GM12878 (cell line): ENCODE results near the gene ZNF248. TPM values are rescaled to one million over a fixed set of nuclear protein-coding genes. Genes with fewer than 3 reads are reported as not detected.

ENCODE experiments used
- ATAC-seq: fragments of 200-7000 bp; cut with Tn5 transposase; 3 replicates; pipeline ENCODE4 v1.9.1; 2020; ENCODE audit warnings: mild to moderate bottlenecking, moderate library complexity
- BruUV-seq: library from RNA; stranded (reverse); fragments of 400-500 nt; replicated peaks from 2 replicates; lab custom pipeline; 2021; lab: Mats Ljungman, UMichigan
- CTCF ChIA-PET: fragments of 300-600 bp; sonication (Branson Sonifier 250); formaldehyde crosslinking; extraction: SDS; loops from one replicate; lab custom pipeline; 2021; ENCODE audit warnings: inconsistent platforms; lab: Yijun Ruan, JAX
- POLR2A ChIA-PET: fragments of 350-600 bp; formaldehyde crosslinking; extraction: SDS; loops from one replicate; lab custom pipeline; 2021; ENCODE audit warnings: inconsistent platforms; lab: Charles Lee
- RAD21 ChIA-PET: fragments of 300-600 bp; sonication (Branson Sonifier 250); formaldehyde crosslinking; loops from one replicate; lab custom pipeline; 2023; ENCODE audit warnings: antibody characterized with exemption; ENCODE audit not compliant: unreplicated experiment; lab: Charles Lee
- SMC1A ChIA-PET: fragments of 300-600 bp; sonication (Branson Sonifier 250); formaldehyde crosslinking; loops from one replicate; lab custom pipeline; 2023; ENCODE audit not compliant: unreplicated experiment, uncharacterized antibody; lab: Charles Lee
- DNase-seq: peaks from one replicate; pipeline ENCODE4 v3.0.0-alpha.2; 2011; ENCODE audit warnings: low read depth, low spot score
- FAIRE-seq: peaks from 3 replicates; lab custom pipeline; 2011; peaks lifted over from hg19 to GRCh38; lab: Jason Lieb, UNC
- H2AFZ ChIP-seq: 2 replicates; pipeline ENCODE4 v1.6.0; 2011; ENCODE audit warnings: low read depth, low read length, control low read depth; ENCODE audit not compliant: control insufficient read depth
- H3K27ac ChIP-seq: 2 replicates; pipeline ENCODE4 v1.5.1; 2011; ENCODE audit warnings: control low read depth; ENCODE audit not compliant: control insufficient read depth, insufficient read depth
- H3K27me3 ChIP-seq, 2 experiments: replicated peaks in 1 of 2; 2 replicates each; pipeline versions ENCODE4 v1.6.0 to v1.6.1; 2011; ENCODE audit warnings: low read length in 1 of 2; ENCODE audit not compliant: control insufficient read depth in 2 of 2, insufficient read depth in 2 of 2
- H3K36me3 ChIP-seq, 2 experiments: 2 replicates each; pipeline ENCODE4 v1.5.1; 2011; ENCODE audit warnings: low read length in 1 of 2; ENCODE audit not compliant: control insufficient read depth in 2 of 2, insufficient read depth in 2 of 2
- H3K4me1 ChIP-seq: 2 replicates; pipeline ENCODE4 v1.6.1; 2011; ENCODE audit warnings: mild to moderate bottlenecking, low read length, moderate library complexity, mixed read lengths; ENCODE audit not compliant: control insufficient read depth, insufficient read depth
- H3K4me2 ChIP-seq: 2 replicates; pipeline ENCODE4 v1.6.0; 2011; ENCODE audit warnings: control low read depth; ENCODE audit not compliant: control insufficient read depth, insufficient read depth
- H3K4me3 ChIP-seq: fragments of 200-600 bp; sonication (generic); 2 replicates; pipeline ENCODE4 v1.5.1; 2016
- H3K79me2 ChIP-seq: 2 replicates; pipeline ENCODE4 v1.6.0; 2011; ENCODE audit warnings: low read length; ENCODE audit not compliant: control insufficient read depth, insufficient read depth
- H3K9ac ChIP-seq: 2 replicates; pipeline ENCODE4 v1.8.0; 2011; ENCODE audit warnings: low read length, control low read depth, mixed read lengths; ENCODE audit not compliant: control insufficient read depth, insufficient read depth
- H3K9me3 ChIP-seq: replicated peaks from 3 replicates; pipeline ENCODE4 v1.5.1; 2011; ENCODE audit warnings: mild to moderate bottlenecking, low read length; ENCODE audit not compliant: control insufficient read depth, insufficient read depth
- H4K20me1 ChIP-seq: 2 replicates; pipeline ENCODE4 v1.6.0; 2011; ENCODE audit not compliant: control insufficient read depth, insufficient read depth
- ASH2L ChIP-seq: fragments of 300-600, 200-600 bp; sonication (generic); IDR thresholded peaks from 2 replicates; pipeline ENCODE4 v1.6.1; 2017; ENCODE audit warnings: low read depth, mild to moderate bottlenecking, borderline replicate concordance
- ATF7 ChIP-seq: fragments of 450-650 bp; IDR thresholded peaks from 2 replicates; pipeline ENCODE4 v1.6.1; 2016; ENCODE audit warnings: low read depth, mild to moderate bottlenecking
- BHLHE40 ChIP-seq, 2 experiments: fragments of 450-650 bp in 1 of 2; IDR thresholded peaks; 2 replicates each; pipeline ENCODE4 v1.6.1; 2011 to 2017; ENCODE audit warnings: low read depth in 2 of 2, borderline replicate concordance in 1 of 2, improper control_type of control experiment in 1 of 2, low read length in 1 of 2, mild to moderate bottlenecking in 1 of 2
- EP300 ChIP-seq, 2 experiments: fragments of 150-350 bp in 1 of 2; IDR thresholded peaks; 2 replicates each; pipeline ENCODE4 v1.6.1; 2011 to 2012; ENCODE audit warnings: low read depth in 2 of 2, low read length in 2 of 2, borderline replicate concordance in 1 of 2, improper control_type of control experiment in 1 of 2, inconsistent platforms in 1 of 2; ENCODE audit not compliant: control insufficient read depth in 1 of 2
- GABPA ChIP-seq: IDR thresholded peaks from 2 replicates; pipeline ENCODE4 v1.6.1; 2014; ENCODE audit warnings: antibody characterized with exemption, low read depth, mild to moderate bottlenecking, inconsistent platforms
- IKZF2 ChIP-seq, 2 experiments: fragments of 450-650 bp; IDR thresholded peaks; 2 replicates each; pipeline ENCODE4 v1.6.1; 2017; ENCODE audit warnings: mild to moderate bottlenecking in 2 of 2, moderate library complexity in 2 of 2
- JUNB ChIP-seq: IDR thresholded peaks from 2 replicates; pipeline ENCODE4 v1.6.1; 2016; ENCODE audit warnings: antibody characterized with exemption, mild to moderate bottlenecking
- KDM1A ChIP-seq: fragments of 200-600 bp; sonication (generic); IDR thresholded peaks from 2 replicates; pipeline ENCODE4 v1.6.1; 2016; ENCODE audit warnings: borderline replicate concordance
- MEF2A ChIP-seq: IDR thresholded peaks from 2 replicates; pipeline ENCODE4 v1.6.1; 2011; ENCODE audit warnings: low read depth, mild to moderate bottlenecking, low read length, moderate library complexity; ENCODE audit not compliant: insufficient read depth
- MTA3 ChIP-seq: IDR thresholded peaks from 2 replicates; pipeline ENCODE4 v1.6.1; 2012; ENCODE audit warnings: low read length, inconsistent platforms, borderline replicate concordance
- RBBP5 ChIP-seq: fragments of 200-600 bp; sonication (generic); conservative IDR thresholded peaks from 2 replicates; pipeline ENCODE4 v1.6.1; 2016
- SIN3A ChIP-seq: IDR thresholded peaks from 2 replicates; pipeline ENCODE4 v1.6.1; 2012; ENCODE audit warnings: low read depth, low read length, improper control_type of control experiment
- SMAD1 ChIP-seq: fragments of 450-650 bp; IDR thresholded peaks from 2 replicates; pipeline ENCODE4 v1.6.1; 2018; ENCODE audit warnings: mild to moderate bottlenecking, low read depth; ENCODE audit not compliant: partially characterized antibody
- SMARCA5 ChIP-seq: fragments of 450-650 bp; IDR thresholded peaks from 2 replicates; pipeline ENCODE4 v1.6.1; 2017; ENCODE audit warnings: mild to moderate bottlenecking
- ZBED1 ChIP-seq: IDR thresholded peaks from 2 replicates; pipeline ENCODE4 v1.6.1; 2016; ENCODE audit warnings: borderline replicate concordance
- ZNF24 ChIP-seq: fragments of 450-650 bp; IDR thresholded peaks from 2 replicates; pipeline ENCODE4 v1.6.1; 2017; ENCODE audit warnings: antibody characterized with exemption, mild to moderate bottlenecking
- ZZZ3 ChIP-seq: IDR thresholded peaks from 2 replicates; pipeline ENCODE4 v1.6.1; 2011; ENCODE audit warnings: low read depth; ENCODE audit not compliant: control insufficient read depth, insufficient read length
- in situ Hi-C: fragments of 300-500 bp; cut with MboI; formaldehyde crosslinking; loops from 9 replicates; pipeline ENCODE4 v1.14.3; 2018; ENCODE audit warnings: mixed read lengths
- intact Hi-C: fragments of 100-400 bp; cut with micrococcal nuclease; formaldehyde crosslinking; loops from one replicate; pipeline ENCODE4 v1.14.2; 2022; ENCODE audit not compliant: unreplicated experiment
- polyA plus RNA-seq, 11 experiments: library from polyadenylated mRNA; depleted of rRNA in 4 of 11; unstranded in 6 of 11; stranded (reverse) in 5 of 11; fragments of >200 nt; fragmentation: Nextera tagmentation in 4 of 11; fragmentation: Illumina TruSeq in 1 of 11; extraction: Ambion mirVana in 4 of 11; extraction: Trizol in 1 of 11; gene quantifications; 1 replicate in 1 of 11; 2 replicates in 10 of 11; pipeline versions ENCODE4 v1.2.1 to v1.2.3, GENCODE V29; 2011 to 2016; ENCODE audit warnings: inconsistent platforms in 2 of 11, missing spikeins in 2 of 11, low read depth in 1 of 11
- total RNA-seq, 4 experiments: library from RNA; depleted of rRNA in 3 of 4; stranded (reverse); fragments of >200 nt in 3 of 4; fragmentation: Illumina TruSeq in 1 of 4; extraction: Trizol in 1 of 4; gene quantifications; 2 replicates each; pipeline versions ENCODE4 v1.2.1 to v1.2.3, GENCODE V29; 2013 to 2021
- TF ChIP-seq, protein P1 (sequence below): fragments of 450-650 bp; IDR thresholded peaks from 2 replicates; pipeline ENCODE4 v1.6.1; 2017; ENCODE audit warnings: mild to moderate bottlenecking
- TF ChIP-seq, protein P2 (sequence below): fragments of 450-650 bp; IDR thresholded peaks from 2 replicates; pipeline ENCODE4 v1.6.1; 2017; ENCODE audit warnings: mild to moderate bottlenecking, low read depth, inconsistent platforms; ENCODE audit not compliant: poor library complexity, severe bottlenecking

Gene ZNF248
- total and polyA plus RNA-seq, 10 of the 15 experiments (the other 5 are each of a cell fraction or from before 2014, with no cell fraction given), result 2.0 to 16.3 (median 8.9) TPM

DNA sequence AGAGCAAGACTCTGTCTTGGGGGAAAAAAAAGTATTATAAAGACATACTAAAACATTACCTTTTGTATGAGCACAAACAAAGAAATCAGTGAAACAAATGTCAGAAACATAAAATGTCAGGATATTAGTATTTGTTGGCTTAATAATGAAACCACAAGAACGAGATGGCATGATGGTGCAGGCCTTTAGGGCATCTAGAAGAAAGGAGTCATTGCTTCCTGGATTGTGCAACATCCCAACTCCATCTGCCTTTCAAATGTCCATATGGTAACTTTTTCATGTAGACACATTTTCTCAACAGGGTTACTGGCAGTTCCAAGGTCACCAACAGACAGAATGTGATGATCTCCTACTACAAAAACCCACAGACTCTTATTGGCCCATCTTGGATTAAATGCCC lies 96.6 kb downstream of the ZNF248 start (continued):
- TF ChIP-seq, protein P1, sequence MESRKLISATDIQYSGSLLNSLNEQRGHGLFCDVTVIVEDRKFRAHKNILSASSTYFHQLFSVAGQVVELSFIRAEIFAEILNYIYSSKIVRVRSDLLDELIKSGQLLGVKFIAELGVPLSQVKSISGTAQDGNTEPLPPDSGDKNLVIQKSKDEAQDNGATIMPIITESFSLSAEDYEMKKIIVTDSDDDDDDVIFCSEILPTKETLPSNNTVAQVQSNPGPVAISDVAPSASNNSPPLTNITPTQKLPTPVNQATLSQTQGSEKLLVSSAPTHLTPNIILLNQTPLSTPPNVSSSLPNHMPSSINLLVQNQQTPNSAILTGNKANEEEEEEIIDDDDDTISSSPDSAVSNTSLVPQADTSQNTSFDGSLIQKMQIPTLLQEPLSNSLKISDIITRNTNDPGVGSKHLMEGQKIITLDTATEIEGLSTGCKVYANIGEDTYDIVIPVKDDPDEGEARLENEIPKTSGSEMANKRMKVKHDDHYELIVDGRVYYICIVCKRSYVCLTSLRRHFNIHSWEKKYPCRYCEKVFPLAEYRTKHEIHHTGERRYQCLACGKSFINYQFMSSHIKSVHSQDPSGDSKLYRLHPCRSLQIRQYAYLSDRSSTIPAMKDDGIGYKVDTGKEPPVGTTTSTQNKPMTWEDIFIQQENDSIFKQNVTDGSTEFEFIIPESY, result no peak
- TF ChIP-seq ZNF24, result no peak
- TF ChIP-seq JUNB, result no peak

DNA sequence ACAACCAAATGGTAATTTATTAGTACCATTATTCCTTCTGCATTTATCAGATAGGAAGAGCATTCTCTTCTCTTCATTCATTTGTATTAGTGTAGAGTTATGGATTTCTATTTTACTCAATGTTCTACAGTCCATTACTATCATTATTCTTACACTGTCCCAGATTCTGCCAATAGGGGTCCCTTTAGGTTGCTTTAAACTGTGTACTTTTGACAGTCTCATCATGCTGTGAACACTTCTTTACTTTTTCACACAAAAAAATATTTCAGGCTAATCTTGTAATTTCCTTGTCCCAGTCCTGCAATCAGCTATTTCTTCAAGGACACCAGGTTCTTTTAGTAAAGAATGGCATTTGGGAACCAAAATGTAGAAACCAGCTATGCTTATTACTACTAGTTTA lies 99.3 kb downstream of the ZNF248 start:
- RAD21 ChIA-PET, result no interaction called here
- H3K4me1 ChIP-seq, result no peaks in the 10 kb centered on the region
- FAIRE-seq (no peak), ATAC-seq (no peak)
- H4K20me1 ChIP-seq, result no peaks in the 10 kb centered on the region
- TF ChIP-seq MEF2A (no peak), SIN3A (no peak), SMARCA5 (no peak), EP300 (IDR thresholded peaks at IDR 0.05; ENCODE audit: borderline replicate concordance in 1 of 2, control insufficient read depth in 1 of 2, low read depth in 2 of 2, low read length in 2 of 2) (no peak), ATF7 (no peak), SMAD1 (no peak), BHLHE40 (IDR thresholded peaks at IDR 0.05; ENCODE audit: borderline replicate concordance in 1 of 2, low read depth in 2 of 2, low read length in 1 of 2) (no peak), RBBP5 (no peak), KDM1A (no peak), ASH2L (no peak), JUNB (no peak), ZZZ3 (no peak), MTA3 (no peak), IKZF2 (IDR thresholded peaks at IDR 0.05) (no peak), ZBED1 (no peak), GABPA (no peak)
- TF ChIP-seq, protein P2, sequence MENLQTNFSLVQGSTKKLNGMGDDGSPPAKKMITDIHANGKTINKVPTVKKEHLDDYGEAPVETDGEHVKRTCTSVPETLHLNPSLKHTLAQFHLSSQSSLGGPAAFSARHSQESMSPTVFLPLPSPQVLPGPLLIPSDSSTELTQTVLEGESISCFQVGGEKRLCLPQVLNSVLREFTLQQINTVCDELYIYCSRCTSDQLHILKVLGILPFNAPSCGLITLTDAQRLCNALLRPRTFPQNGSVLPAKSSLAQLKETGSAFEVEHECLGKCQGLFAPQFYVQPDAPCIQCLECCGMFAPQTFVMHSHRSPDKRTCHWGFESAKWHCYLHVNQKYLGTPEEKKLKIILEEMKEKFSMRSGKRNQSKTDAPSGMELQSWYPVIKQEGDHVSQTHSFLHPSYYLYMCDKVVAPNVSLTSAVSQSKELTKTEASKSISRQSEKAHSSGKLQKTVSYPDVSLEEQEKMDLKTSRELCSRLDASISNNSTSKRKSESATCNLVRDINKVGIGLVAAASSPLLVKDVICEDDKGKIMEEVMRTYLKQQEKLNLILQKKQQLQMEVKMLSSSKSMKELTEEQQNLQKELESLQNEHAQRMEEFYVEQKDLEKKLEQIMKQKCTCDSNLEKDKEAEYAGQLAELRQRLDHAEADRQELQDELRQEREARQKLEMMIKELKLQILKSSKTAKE, result no peak
- TF ChIP-seq, all 136 proteins: peak for 0
- Histone ChIP-seq H3K4me3 (no peak overlapping the region), H3K4me2 (no peak overlapping the region), H3K9me3 (no peaks in the 10 kb centered on the region), H3K79me2 (no peaks in the 10 kb centered on the region), H2AFZ (no peak overlapping the region), H3K9ac (no peak overlapping the region), H3K27ac (no peak overlapping the region), H3K36me3 (no peaks in the 10 kb centered on the region), H3K27me3 (no peaks in the 10 kb centered on the region)
- SMC1A ChIA-PET, result no interaction called here
- BruUV-seq, result no TSS peak
- intact Hi-C loops, result loop anchor here (10.0 kb wide), 1 partner anchor 863 kb away; no protein-coding TSS in a partner anchor
- DNase-seq, result no peak
- in situ Hi-C loops, result no loop called here
- CTCF ChIA-PET, result no interaction called here
- POLR2A ChIA-PET, result no interaction called here
